ENCODE measurements around the gene ARSH. TPM values are rescaled to one million over a fixed set of nuclear protein-coding genes. Genes with fewer than 3 reads are reported as not detected.
"Not testable (repeated sequence)": the region's sequence is repeated elsewhere in the genome, so short reads cannot be mapped to it uniquely, and the experiment has no call there.

Gene ARSH
- total RNA-seq, 2 donors from 2014 or later: not detected

DNA sequence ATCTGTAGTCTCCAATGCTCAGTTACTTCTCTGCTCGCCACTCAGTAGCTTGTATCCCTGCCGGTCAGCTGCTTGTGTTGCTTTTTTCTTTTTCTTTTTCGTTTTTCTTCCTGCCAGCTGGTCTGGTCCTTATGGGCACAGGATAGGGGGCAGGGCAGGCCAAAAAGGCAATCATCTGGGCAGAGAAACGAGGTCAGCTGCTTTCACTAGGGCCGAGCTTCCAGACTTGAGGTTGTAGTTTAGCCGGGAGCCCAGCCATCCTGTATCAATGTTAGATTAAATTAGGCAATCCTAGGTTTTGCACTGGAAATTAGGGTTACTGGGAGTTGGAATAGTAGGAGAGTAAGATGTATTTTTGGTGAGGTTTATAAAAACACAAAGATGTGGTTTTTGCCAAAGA lies 38.3 kb downstream of the ARSH start:
- Histone ChIP-seq H3K27ac (no peak overlapping the region), H3K9me3 (no peaks in the 10 kb centered on the region)
- TF ChIP-seq, protein P1, sequence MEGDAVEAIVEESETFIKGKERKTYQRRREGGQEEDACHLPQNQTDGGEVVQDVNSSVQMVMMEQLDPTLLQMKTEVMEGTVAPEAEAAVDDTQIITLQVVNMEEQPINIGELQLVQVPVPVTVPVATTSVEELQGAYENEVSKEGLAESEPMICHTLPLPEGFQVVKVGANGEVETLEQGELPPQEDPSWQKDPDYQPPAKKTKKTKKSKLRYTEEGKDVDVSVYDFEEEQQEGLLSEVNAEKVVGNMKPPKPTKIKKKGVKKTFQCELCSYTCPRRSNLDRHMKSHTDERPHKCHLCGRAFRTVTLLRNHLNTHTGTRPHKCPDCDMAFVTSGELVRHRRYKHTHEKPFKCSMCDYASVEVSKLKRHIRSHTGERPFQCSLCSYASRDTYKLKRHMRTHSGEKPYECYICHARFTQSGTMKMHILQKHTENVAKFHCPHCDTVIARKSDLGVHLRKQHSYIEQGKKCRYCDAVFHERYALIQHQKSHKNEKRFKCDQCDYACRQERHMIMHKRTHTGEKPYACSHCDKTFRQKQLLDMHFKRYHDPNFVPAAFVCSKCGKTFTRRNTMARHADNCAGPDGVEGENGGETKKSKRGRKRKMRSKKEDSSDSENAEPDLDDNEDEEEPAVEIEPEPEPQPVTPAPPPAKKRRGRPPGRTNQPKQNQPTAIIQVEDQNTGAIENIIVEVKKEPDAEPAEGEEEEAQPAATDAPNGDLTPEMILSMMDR (IDR thresholded peaks at IDR 0.05): no peak

DNA sequence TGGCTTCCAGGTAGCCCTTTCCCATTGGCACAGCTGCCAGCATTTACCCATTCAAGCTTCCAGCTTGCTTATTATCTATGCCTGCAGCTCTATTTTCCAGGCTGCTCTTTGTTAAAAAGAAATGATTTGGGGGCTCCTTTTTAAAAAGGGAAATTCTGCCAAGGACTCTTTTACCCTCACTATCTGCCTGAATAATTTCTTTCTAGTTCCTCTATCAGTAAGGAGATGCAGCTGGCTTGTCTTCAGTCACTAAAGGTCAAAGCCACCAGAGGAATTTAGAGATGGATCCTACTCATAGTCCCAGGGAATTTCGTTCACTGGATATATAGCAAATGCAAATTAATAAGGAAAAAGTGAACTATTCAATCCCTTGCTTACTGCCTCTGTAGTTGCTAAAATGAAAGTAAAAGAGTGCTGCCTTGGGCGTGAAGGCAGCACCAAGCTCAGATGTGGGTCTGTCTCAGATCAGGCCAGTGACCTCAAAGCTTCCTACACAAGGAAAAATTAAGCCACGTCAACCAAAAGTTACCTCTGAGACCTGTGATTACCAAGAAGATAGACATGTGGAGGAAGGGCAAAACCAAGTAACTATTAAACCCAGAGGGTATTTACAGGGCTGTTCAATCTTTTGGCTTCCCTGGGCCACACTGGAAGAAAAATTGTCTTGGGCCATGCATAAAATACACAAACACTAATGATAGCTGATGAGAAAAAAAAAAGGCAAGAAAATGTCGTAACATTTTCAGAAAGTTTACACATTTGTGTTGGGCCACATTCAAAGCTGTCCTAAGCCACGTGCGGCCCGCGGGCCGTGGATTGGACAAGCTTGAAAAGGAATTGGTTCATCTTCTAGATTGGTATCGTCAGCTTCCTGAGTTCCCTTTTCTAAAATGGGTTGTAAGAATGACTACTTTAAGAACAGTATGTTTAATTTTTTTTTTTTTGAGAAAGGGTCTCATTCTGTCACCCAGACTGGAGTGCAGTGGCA lies 40.2 kb downstream of the ARSH start:
- no peak overlapping the region for H3K4me3 ChIP-seq
- H3K9me3 ChIP-seq: no peaks in the 10 kb centered on the region
- H3K4me1 ChIP-seq: no peaks in the 10 kb centered on the region
- no peak for DNase-seq (ENCODE audit: low spot score)
- H3K36me3 ChIP-seq: no peaks in the 10 kb centered on the region
- TF ChIP-seq, protein P1 (IDR thresholded peaks at IDR 0.05): no peak
- no peak overlapping the region for H3K27ac ChIP-seq
- no peaks in the 10 kb centered on the region for H3K27me3 ChIP-seq

More for the DNA sequence above, 38.3 kb downstream of the ARSH start:
- Histone ChIP-seq H3K36me3 (no peaks in the 10 kb centered on the region), H3K4me3 (no peak overlapping the region), H3K27me3 (no peaks in the 10 kb centered on the region), H3K4me1 (no peaks in the 10 kb centered on the region)
- no peak for DNase-seq (ENCODE audit: low spot score)

GRCh38 chrX:3050523-3051175 lies 44.3 kb downstream of the ARSH start:
- H3K27ac ChIP-seq; H3K27me3 ChIP-seq; DNase-seq (ENCODE audit: low spot score); H3K4me1 ChIP-seq; H3K36me3 ChIP-seq; H3K9me3 ChIP-seq; H3K4me3 ChIP-seq: not testable (repeated sequence)

GRCh38 chrX:3052860-3053259 lies 46.5 kb downstream of the ARSH start:
- Histone ChIP-seq H3K4me1 (no peaks in the 10 kb centered on the region), H3K27ac (no peak overlapping the region), H3K36me3 (no peaks in the 10 kb centered on the region), H3K9me3 (no peaks in the 10 kb centered on the region), H3K4me3 (no peak overlapping the region), H3K27me3 (no peaks in the 10 kb centered on the region)
- TF ChIP-seq, protein P1 (IDR thresholded peaks at IDR 0.05): no peak
- no peak for DNase-seq (ENCODE audit: low spot score)

- H3K27me3 ChIP-seq: no peaks in the 10 kb centered on the region
- no peaks in the 10 kb centered on the region for H3K9me3 ChIP-seq
- no peak overlapping the region for H3K27ac ChIP-seq
- TF ChIP-seq, protein P1 (IDR thresholded peaks at IDR 0.05): no peak
- H3K36me3 ChIP-seq: no peaks in the 10 kb centered on the region
- H3K4me3 ChIP-seq: no peak overlapping the region
- DNase-seq (ENCODE audit: low spot score): no peak
- no peaks in the 10 kb centered on the region for H3K4me1 ChIP-seq
These were observed 60.2 kb downstream of the ARSH start for GRCh38 chrX:3066555-3066954.

- TF ChIP-seq, protein P1 (IDR thresholded peaks at IDR 0.05): no peak
- no peak for DNase-seq (ENCODE audit: low spot score)
- H3K27me3 ChIP-seq: no peaks in the 10 kb centered on the region
These were observed 69.6 kb downstream of the ARSH start for GRCh38 chrX:3075959-3076358.

More at GRCh38 chrX:3075959-3076358, 69.6 kb downstream of the ARSH start:
- Histone ChIP-seq H3K36me3 (no peaks in the 10 kb centered on the region), H3K4me1 (no peaks in the 10 kb centered on the region), H3K27ac (no peak overlapping the region), H3K4me3 (no peak overlapping the region), H3K9me3 (no peaks in the 10 kb centered on the region)

Measured in right atrium auricular region (tissue), 2 donors.